COLO829 (cell line): Measurements from ENCODE around the gene QRICH2.
"Not testable (repeated sequence)": the region's sequence is repeated elsewhere in the genome, so short reads cannot be mapped to it uniquely, and the experiment has no call there.

ENCODE experiments used
- DNase-seq: peaks from one replicate; pipeline ENCODE4 v3.0.0; 2012; ENCODE audit warnings: low spot score

Gene QRICH2

DNA sequence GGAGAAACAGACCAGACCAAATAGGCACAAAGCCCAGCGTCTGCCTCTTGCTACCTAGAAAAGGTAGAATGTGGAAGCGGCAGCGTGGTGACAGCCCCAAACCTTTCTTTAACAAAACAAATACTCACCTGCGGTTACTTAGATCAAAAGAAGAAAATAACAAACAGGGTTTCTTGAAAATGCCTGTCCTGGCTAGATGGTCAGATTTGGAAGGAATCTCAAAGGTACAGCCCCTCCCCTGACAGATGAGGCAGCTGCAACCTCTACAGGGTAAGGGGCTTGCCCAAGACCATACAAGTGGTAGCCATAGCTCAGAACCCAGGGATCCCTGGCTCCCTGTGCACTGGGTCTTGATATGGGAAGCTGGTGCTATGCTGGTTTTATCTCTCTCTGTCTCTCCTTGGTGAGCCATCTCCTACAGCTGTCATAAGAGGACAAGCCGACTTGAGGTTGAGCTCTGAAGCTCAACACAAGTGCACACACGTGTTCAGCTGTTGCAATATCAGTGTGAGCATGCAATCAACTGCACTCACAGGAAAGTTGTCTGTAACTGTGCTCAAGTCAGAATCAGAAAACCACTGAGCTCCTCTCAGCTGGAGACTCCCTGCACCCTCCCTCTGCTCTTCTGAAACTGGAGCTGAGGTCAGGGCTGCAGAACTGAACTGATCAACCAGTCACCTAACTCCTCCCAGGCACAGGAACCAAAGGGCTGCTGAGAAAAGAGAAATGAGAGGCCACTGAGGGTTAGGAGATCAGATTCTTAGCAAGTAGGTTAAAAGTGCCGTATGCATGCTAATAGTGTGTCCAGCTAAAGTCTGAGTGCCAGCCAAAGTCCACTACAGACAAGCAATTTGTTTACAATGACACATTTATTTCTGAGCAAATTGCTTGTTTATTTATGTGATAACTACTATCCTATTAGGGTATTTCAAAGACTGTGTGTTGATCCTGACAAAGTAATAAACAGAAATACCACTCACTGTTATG is 61.7 kb downstream of the QRICH2 start:
- DNase-seq, result no peak

GRCh38 chr17:76244721-76245120 is 63.4 kb downstream of the QRICH2 start:
- not testable (repeated sequence) for DNase-seq

DNA sequence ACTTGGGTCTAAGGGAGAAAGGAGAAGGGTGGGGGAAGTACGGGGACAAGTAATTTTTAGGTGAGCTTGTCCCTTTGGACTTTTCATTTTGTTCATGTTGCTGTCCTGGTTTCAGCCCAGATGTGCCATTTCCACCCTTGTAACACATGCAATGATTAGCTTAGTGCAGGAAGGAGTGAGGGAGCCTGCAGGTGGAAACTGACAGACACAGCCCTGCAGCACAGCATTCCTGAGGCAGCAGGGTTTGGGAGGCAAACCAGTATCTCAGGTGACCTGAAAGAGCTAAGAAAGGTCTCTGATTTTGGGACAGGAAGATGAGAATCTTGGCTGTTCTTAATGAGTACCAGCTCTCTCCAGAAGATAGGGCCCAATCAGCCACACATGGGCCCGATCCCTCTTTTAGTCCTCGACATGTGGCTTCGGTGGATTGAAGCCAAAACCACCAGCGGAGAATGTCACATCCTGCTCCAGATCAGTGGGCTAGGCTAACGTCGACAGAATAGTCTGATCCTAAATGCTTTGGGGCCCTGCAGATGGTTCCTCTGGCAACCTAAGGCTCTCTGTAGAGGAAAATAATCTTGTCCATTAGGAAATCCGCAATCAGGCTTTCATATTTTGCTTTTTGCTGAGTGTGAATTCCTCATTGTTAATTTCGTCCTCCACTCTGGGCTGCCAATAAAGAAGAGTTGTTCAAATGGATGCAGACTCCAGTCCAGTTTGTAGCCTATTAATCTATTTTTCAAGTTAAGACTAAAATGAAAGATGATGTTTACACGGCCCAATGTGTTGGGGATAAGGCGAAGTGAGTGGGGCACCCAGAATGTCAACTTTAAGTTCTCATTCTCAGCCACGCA is 64.0 kb downstream of the QRICH2 start:
- no peak for DNase-seq

- DNase-seq, result no peak
Measured at GRCh38 chr17:76241691-76242255, 66.3 kb downstream of the QRICH2 start.

DNA sequence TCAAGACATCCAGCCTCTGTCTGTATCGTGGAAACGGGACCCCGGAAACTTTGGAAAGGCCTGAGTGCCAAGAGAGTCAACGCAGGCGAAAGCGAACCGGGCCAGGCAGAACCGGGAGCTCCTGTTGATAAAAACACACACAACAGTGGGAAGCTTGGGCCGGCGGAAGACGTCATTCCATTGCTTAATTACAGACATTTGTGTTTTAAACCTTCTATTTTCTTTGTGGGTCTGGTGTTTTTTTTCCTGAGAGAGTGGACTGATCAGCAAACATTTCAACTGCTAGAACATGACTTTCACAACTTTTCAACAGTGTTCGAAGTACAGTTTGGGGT is 66.9 kb downstream of the QRICH2 start:
- no peak for DNase-seq

- no peak for DNase-seq
Measured at GRCh38 chr17:76240461-76241203, 67.4 kb downstream of the QRICH2 start, which contains the start of gene RNF157. RNF157 (minus strand) TSS chr17:76240493; CDS start chr17:76240240, 253 bp downstream.

GRCh38 chr17:76239538-76240274 is 68.4 kb downstream of the QRICH2 start:
- no peak for DNase-seq

- DNase-seq, result no peak
Measured at GRCh38 chr17:76238847-76239537, 69.1 kb downstream of the QRICH2 start.

- DNase-seq, result no peak
Measured at GRCh38 chr17:76237859-76238313, 70.2 kb downstream of the QRICH2 start.

GRCh38 chr17:76236603-76237002 is 71.5 kb downstream of the QRICH2 start:
- DNase-seq, result no peak

DNA sequence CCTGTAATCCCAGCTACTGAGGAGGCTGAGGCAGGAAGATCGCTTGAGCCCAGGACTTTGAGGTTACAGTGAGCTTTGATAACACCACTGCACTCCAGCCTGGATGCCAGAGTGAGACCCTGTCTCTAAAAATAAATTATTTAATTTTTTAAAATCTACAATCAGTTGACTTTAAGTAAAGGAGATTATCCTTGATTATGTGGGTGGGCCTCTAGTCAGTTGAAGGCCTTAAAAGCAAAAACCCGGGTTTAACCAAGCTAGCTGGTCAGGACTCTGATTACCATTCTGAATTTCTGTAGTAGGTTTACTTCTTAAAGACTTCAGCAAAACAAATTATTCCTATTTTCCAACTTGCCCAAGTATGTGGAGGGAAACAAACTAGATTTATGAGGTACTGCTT is 72.2 kb downstream of the QRICH2 start:
- DNase-seq, result no peak

- no peak for DNase-seq
Measured at GRCh38 chr17:76234354-76234679, 73.8 kb downstream of the QRICH2 start.

DNA sequence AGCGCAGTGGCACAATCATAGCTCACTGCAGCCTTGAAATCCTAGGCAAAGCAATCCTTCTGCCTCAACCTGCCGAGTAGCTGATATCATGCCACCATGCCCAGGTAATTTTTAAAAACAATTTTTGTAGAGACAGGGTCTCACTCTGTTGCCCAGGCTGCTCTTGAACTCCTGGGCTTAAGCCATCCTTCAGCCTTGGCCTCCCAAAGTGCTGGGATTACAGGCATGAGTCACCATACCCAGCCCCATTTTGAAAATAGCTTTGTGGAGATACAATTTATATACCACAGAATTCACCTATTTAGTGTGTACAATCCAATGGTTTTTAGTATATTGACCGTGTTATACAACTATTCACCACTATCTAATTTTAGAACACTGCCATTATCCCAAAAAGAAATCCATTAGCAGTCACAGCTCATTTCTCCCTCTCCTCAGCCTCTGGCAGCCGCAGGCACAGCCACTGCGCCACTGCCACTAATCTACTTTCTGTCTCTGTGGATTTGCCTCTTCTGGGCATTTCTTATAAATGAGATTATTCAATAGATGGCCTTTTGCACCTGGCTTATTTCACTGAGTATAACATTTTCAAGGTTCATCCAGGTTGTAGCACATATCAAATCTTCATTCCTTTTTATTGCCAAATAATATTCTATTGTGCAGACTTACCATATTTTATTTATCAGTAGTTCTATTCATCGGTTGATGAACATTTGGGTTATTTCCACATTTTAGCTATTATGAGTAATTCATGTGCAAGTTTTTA is 74.3 kb downstream of the QRICH2 start:
- no peak for DNase-seq

DNA sequence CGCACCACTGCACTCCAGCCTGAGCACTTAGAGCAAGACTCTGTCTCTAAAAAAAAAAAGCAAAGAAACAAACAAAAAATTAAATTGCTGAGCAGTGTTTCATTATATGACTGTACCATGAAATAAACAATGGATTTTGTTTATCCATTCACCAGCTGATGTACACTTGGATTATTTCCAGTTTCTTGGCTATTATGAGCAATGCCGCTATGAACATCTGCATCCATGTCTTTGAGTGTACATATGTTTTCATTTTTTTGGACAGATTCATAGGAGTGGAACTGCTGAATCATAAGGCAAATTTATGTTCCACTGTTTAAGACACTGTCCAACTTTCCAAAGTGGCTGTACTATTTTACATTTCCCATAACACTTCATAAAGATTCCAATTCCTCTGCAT is 75.7 kb downstream of the QRICH2 start:
- no peak for DNase-seq

- DNase-seq, result not testable (repeated sequence)
Measured at GRCh38 chr17:76226749-76227148, 81.3 kb downstream of the QRICH2 start.

- DNase-seq, result not testable (repeated sequence)
Measured at GRCh38 chr17:76225373-76226086, 82.5 kb downstream of the QRICH2 start.
